ENCODE results near the gene MOK. TPM values are rescaled to one million over a fixed set of nuclear protein-coding genes. Genes with fewer than 3 reads are reported as not detected.

Gene MOK
- polyA plus RNA-seq, 2 donors: 7.2 to 8.3 TPM

DNA sequence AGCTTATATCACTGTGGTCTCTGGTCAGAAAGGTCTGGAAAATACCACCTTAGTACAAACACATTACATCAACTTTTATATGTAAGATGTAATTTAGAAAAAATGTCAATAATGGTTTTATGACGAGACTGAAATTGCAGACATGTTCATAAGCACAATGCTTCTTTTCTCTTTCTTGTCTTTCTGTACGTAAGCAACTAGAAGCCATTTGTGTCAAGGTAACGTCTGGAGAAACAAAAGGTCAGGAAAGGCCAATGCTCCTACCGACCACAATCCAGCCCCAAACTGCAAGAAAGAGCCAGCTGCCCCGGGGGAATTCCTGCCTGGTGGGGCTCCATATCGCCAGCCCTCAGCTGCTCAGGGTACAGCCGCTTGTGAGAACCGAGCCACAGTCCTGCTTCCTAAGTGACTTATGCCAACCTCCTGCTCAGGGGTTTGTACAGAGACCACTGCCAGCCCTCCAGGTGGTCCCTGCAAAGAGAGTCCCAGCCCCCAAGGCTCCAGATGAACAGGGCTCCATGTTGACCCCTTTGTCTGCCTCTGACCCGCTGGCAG, 20.9 kb upstream of the MOK start:
- Histone ChIP-seq H3K4me3 (ENCODE audit: low read depth in 1 of 2, low read length in 2 of 2) (no peak overlapping the region), H3K9me3 (ENCODE audit: control insufficient read depth in 2 of 2, insufficient read depth in 1 of 2, low read depth in 1 of 2, low read length in 1 of 2) (no peaks in the 10 kb centered on the region), H3K4me1 (ENCODE audit: control insufficient read depth in 2 of 2, insufficient read depth in 2 of 2, low read length in 1 of 2) (no peaks in the 10 kb centered on the region), H3K27me3 (ENCODE audit: control insufficient read depth in 1 of 2, insufficient read depth in 2 of 2, low read length in 2 of 2) (no peaks in the 10 kb centered on the region), H3K27ac (ENCODE audit: low read depth in 2 of 2, low read length in 1 of 2) (no peak overlapping the region), H3K36me3 (ENCODE audit: control insufficient read depth in 2 of 2, insufficient read depth in 2 of 2, low read length in 1 of 2) (peaks cover 0 to 2% of the 10 kb centered on the region in 2 donors)
- WGBS, 2 donors: 83 to 88% methylated on average over 9 of the region's 9 CpGs

DNA sequence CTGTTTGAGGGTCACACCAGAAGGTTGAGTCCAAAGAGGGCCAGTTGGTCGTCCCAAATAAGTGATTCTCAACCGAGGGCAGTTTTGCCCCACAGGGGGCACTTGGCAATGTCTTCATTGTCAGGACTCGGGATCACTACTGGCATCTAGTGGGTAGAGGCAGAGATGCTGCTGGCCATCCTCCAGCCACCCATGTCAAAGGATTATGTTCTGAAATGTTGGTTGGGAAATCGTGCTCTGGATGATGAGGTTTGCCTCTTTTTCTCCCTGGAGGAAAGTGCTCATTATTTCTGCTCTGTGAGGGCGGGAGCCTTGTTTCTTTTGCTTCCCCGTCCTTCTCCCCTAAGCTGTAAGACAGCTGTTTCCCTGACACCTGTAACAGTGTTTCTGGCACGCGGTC, 18.1 kb upstream of the MOK start:
- Histone ChIP-seq H3K9me3 (ENCODE audit: control insufficient read depth in 2 of 2, insufficient read depth in 1 of 2, low read depth in 1 of 2, low read length in 1 of 2) (no peaks in the 10 kb centered on the region), H3K4me1 (ENCODE audit: control insufficient read depth in 2 of 2, insufficient read depth in 2 of 2, low read length in 1 of 2) (peaks cover 0 to 5% of the 10 kb centered on the region in 2 donors), H3K27me3 (ENCODE audit: control insufficient read depth in 1 of 2, insufficient read depth in 2 of 2, low read length in 2 of 2) (no peaks in the 10 kb centered on the region), H3K4me3 (ENCODE audit: low read depth in 1 of 2, low read length in 2 of 2) (no peak overlapping the region), H3K36me3 (ENCODE audit: control insufficient read depth in 2 of 2, insufficient read depth in 2 of 2, low read length in 1 of 2) (peaks cover 0 to 2% of the 10 kb centered on the region in 2 donors), H3K27ac (ENCODE audit: low read depth in 2 of 2, low read length in 1 of 2) (peak overlapping the region; percentile 34 to 40)
- 27 to 34% methylated on average over 8 of the region's 8 CpGs for WGBS, 2 donors

DNA sequence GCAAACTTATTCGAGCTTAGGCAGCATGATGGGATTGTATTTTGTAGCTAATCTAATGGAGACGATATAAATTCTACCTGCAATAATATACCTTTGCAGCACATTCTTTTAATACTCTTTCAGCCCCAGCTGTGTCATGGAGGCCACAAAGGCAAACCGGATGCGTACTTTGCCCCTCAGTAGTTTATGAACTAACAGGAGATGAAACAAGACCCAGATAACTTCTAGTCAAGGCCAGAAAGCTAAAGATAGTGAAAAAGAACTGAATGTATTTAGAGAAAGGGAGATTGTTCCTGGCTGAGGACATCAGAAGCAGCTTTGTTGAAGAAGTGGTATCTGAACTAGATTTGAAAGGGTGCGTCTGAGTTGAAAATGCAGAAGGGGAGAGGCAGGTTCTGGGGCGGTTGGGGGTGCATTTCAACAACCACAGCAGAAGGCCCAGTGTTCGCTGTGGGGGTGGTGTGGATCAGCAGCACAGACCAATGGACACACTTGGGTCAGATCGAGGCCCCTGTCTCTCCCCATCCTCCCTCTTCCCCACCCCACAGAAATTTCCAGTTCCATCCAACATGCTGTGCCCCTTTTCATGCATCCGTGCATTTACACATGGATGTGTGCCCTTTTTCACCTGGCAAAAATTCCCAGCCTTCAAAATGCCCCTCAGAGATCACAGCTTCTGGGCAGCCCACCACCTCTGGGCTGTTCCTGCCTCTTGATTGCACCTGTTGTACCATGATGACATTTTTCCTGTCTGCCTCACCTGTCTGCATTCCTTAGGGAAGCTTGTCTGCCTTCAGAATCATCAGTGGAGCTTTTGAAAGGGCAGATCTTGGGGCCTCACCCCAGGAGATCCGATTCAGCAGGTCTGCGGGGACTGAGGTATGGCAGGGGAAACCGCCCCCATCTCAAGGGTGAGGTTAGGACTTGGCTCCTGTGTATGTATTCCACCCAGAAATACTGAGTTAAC, 16.8 kb upstream of the MOK start:
- WGBS, 2 donors: 80 to 91% methylated on average over 12 of the region's 12 CpGs
- Histone ChIP-seq H3K4me3 (ENCODE audit: low read depth in 1 of 2, low read length in 2 of 2) (no peak overlapping the region), H3K27me3 (ENCODE audit: control insufficient read depth in 1 of 2, insufficient read depth in 2 of 2, low read length in 2 of 2) (no peaks in the 10 kb centered on the region), H3K36me3 (ENCODE audit: control insufficient read depth in 2 of 2, insufficient read depth in 2 of 2, low read length in 1 of 2) (peaks cover 0 to 2% of the 10 kb centered on the region in 2 donors), H3K27ac (ENCODE audit: low read depth in 2 of 2, low read length in 1 of 2) (no peak overlapping the region), H3K4me1 (ENCODE audit: control insufficient read depth in 2 of 2, insufficient read depth in 2 of 2, low read length in 1 of 2) (peaks cover 0 to 5% of the 10 kb centered on the region in 2 donors), H3K9me3 (ENCODE audit: control insufficient read depth in 2 of 2, insufficient read depth in 1 of 2, low read depth in 1 of 2, low read length in 1 of 2) (no peaks in the 10 kb centered on the region)

DNA sequence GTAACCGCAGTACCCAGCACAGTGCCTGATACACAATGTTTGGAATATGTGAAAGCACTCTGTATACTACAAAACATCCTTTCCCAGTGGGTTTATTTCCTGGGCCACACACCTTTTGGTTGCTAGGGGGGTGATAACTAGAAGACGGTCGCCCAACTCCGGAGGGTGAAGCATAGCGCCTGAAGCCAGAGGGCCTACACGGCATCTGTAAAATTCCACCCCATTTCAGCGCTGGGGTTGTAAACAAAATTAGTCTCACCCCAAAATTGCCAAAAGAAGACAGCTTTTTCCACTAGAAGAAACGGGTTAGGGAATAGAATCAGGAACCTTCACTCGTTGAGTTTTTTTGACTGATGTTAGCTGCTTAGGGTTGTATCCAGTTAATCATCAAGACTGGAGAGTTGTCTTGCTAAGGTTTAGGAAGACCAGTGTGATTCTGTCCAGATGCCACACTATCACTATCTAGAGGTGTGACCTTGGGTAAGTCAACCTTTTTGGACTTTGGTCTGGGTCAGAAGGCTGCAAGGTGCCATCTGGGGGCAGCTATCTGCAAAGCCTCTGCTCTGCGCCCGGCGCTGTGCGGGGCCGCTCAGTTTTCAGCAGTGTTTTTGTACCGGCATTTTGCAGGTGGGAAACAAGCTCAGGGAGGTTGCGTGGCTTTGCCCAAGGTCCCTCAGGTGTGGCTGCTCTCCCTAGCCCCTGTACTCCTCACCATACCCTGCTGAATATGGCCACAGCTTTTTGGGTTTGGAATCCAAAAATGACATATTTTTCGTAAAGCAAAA, 15.9 kb upstream of the MOK start:
- WGBS, 2 donors: 81 to 92% methylated on average over 17 of the region's 17 CpGs
- Histone ChIP-seq H3K36me3 (ENCODE audit: control insufficient read depth in 2 of 2, insufficient read depth in 2 of 2, low read length in 1 of 2) (no peaks in the 10 kb centered on the region), H3K4me1 (ENCODE audit: control insufficient read depth in 2 of 2, insufficient read depth in 2 of 2, low read length in 1 of 2) (peaks cover 0 to 5% of the 10 kb centered on the region in 2 donors), H3K9me3 (ENCODE audit: control insufficient read depth in 2 of 2, insufficient read depth in 1 of 2, low read depth in 1 of 2, low read length in 1 of 2) (no peaks in the 10 kb centered on the region), H3K27me3 (ENCODE audit: control insufficient read depth in 1 of 2, insufficient read depth in 2 of 2, low read length in 2 of 2) (no peaks in the 10 kb centered on the region), H3K27ac (ENCODE audit: low read depth in 2 of 2, low read length in 1 of 2) (peak overlapping the region; percentile 95 to 96), H3K4me3 (ENCODE audit: low read depth in 1 of 2, low read length in 2 of 2) (peak overlapping the region; percentile 85 to 98)

DNA sequence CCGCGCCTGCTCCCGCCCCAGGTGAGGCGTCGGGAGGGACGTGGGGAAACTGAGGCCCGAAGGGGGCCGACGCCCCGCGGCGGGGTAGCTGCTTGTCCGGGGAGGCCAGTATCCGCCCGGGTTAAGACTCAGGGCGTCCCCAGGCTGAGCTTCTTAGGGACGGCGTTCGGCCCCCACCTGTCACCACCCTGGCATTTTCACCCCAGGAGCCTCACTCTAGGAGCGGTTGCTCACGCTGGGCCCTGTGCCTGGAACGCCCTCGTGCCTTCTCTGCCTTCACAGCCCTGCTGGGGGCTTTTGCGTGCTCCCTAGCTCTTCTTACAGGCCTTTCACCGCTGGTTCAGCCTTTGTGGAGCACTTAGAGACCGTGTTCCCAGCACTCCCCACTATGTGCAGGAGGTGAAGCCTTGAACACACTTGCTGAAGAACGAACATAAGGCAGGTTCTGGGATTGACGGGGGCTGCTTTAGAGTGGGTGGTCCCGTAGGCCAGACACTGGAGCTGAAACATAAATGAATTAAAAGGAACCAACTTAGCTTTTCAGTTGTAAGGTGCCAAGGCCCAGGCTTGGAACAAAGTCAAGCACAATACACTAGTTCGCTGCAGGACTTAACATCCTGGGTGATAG, 15.2 kb upstream of the MOK start:
- WGBS, 2 donors: 4 to 8% methylated on average over 19 to 30 of the region's 30 CpGs
- peaks cover 0 to 5% of the 10 kb centered on the region in 2 donors for H3K4me1 ChIP-seq (ENCODE audit: control insufficient read depth in 2 of 2, insufficient read depth in 2 of 2, low read length in 1 of 2)

DNA sequence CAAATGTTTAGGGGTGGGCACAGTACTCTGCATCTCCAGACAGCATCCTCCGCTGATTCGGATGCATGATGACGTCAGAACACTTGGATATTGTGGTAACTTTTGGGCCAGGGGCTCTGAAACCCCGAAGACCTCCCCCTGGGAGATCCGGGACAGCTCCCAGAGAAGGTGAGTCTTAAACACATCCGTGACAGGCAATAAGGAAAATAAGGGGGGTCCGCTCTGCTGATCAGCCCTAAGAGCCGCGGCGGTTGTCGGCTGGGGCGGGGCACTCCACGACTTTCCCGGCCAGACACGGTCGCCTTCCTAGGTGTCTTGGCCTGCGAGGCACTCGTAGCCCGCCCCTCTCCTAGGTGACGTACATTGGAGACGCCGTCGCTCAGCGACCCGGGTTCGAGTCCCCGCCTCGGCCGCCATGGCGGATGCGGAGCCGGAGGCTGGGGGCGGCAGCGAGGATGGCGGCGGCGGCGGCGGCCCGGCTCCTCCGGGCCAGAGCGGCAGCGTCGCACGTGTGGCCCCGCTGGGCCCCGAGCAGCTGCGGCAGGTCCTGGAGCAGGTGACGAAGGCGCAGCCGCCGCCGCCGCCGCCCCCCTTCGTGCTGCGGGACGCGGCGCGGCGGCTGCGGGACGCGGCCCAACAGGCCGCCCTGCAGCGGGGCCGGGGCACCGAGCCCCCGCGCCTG, 14.5 kb upstream of the MOK start, which contains the start of gene ZNF839:
Gene ZNF839, plus strand, starts transcription at position 396 of the 682 bp plus-strand sequence. Its CDS starts 20 bp downstream, at position 416.
- H3K27me3 ChIP-seq (ENCODE audit: control insufficient read depth in 1 of 2, insufficient read depth in 2 of 2, low read length in 2 of 2): no peaks in the 10 kb centered on the region
- 0% methylated on average over 49 to 71 of the region's 71 CpGs for WGBS, 2 donors
- H3K4me3 ChIP-seq (ENCODE audit: low read depth in 1 of 2, low read length in 2 of 2): peak within 1 kb of the TSS; percentile 85 to 98
- H3K4me1 ChIP-seq (ENCODE audit: control insufficient read depth in 2 of 2, insufficient read depth in 2 of 2, low read length in 1 of 2): peaks cover 0 to 7% of the 10 kb centered on the region in 2 donors
- no peaks in the 10 kb centered on the region for H3K36me3 ChIP-seq (ENCODE audit: control insufficient read depth in 2 of 2, insufficient read depth in 2 of 2, low read length in 1 of 2)
- H3K27ac ChIP-seq (ENCODE audit: low read depth in 2 of 2, low read length in 1 of 2): peak within 1 kb of the TSS; percentile 95 to 96
- H3K9me3 ChIP-seq (ENCODE audit: control insufficient read depth in 2 of 2, insufficient read depth in 1 of 2, low read depth in 1 of 2, low read length in 1 of 2): no peaks in the 10 kb centered on the region

More for the DNA sequence above, 15.2 kb upstream of the MOK start:
- Histone ChIP-seq H3K4me3 (ENCODE audit: low read depth in 1 of 2, low read length in 2 of 2) (peak overlapping the region; percentile 85 to 98), H3K36me3 (ENCODE audit: control insufficient read depth in 2 of 2, insufficient read depth in 2 of 2, low read length in 1 of 2) (no peaks in the 10 kb centered on the region), H3K9me3 (ENCODE audit: control insufficient read depth in 2 of 2, insufficient read depth in 1 of 2, low read depth in 1 of 2, low read length in 1 of 2) (no peaks in the 10 kb centered on the region), H3K27ac (ENCODE audit: low read depth in 2 of 2, low read length in 1 of 2) (peak overlapping the region; percentile 95 to 96), H3K27me3 (ENCODE audit: control insufficient read depth in 1 of 2, insufficient read depth in 2 of 2, low read length in 2 of 2) (no peaks in the 10 kb centered on the region)

DNA sequence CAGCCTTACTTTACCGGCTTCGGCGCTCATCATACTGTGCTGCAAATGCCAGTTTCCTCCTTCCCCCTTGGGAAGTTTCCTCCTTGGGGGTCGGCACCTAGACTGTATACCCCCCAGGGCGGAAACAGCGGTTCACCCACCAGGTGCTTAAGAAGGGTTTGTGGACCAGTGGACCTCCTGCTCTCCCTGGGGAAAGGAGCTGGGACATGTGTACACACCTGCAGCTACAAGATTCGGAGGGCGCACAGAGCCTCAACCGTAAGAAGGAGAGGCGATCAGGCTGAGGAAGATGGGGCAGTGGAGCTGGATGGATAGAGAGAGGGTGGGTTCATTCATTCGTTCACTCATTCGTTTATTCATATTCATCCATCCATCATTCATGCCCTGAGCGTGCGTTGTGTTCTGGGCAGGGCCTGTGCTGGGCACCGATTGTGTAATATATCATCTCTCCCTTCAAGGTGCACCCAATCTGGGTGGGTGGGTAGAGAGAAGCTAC, 13.9 kb upstream of the MOK start:
- H3K27me3 ChIP-seq (ENCODE audit: control insufficient read depth in 1 of 2, insufficient read depth in 2 of 2, low read length in 2 of 2): no peaks in the 10 kb centered on the region
- peak overlapping the region; percentile 95 to 96 for H3K27ac ChIP-seq (ENCODE audit: low read depth in 2 of 2, low read length in 1 of 2)
- peaks cover 0 to 9% of the 10 kb centered on the region in 2 donors for H3K4me1 ChIP-seq (ENCODE audit: control insufficient read depth in 2 of 2, insufficient read depth in 2 of 2, low read length in 1 of 2)
- H3K4me3 ChIP-seq (ENCODE audit: low read depth in 1 of 2, low read length in 2 of 2): peak overlapping the region; percentile 85 to 98
- 59 to 65% methylated on average over 15 of the region's 15 CpGs for WGBS, 2 donors
- no peaks in the 10 kb centered on the region for H3K9me3 ChIP-seq (ENCODE audit: control insufficient read depth in 2 of 2, insufficient read depth in 1 of 2, low read depth in 1 of 2, low read length in 1 of 2)
- no peaks in the 10 kb centered on the region for H3K36me3 ChIP-seq (ENCODE audit: control insufficient read depth in 2 of 2, insufficient read depth in 2 of 2, low read length in 1 of 2)

DNA sequence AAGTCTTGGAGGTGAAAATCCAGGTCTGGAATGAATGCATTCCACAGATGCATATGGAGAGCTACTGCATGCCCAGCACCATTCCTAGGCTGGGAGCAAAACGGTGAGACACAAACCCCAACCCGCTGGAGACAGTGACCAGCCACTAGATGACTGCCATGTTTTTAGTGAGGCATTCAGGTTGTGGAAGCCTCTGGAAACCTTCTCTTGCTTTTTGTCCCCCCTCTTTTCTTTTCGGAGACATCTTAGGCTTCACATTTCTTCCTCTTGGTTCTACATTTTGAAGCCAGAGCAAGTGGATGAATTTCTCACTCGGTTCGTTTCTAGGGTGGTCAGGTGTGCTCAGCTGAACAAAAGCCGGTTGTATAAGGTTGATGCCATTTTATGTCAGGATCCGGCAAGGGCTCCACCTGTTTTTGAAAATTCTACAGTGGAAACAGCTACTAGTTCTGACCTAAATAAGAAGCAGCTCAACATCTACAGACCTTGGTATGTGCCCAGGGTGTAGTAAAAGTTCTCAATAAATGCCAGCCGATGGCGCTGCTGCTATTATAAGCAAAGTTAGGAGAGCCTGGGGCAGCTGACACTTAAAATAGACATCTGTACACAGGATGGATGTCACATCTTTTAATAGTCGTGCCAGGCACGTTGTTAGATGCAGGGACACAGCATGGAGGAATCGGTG, 12.7 kb upstream of the MOK start:
- Histone ChIP-seq H3K27me3 (ENCODE audit: control insufficient read depth in 1 of 2, insufficient read depth in 2 of 2, low read length in 2 of 2) (no peaks in the 10 kb centered on the region), H3K9me3 (ENCODE audit: control insufficient read depth in 2 of 2, insufficient read depth in 1 of 2, low read depth in 1 of 2, low read length in 1 of 2) (no peaks in the 10 kb centered on the region), H3K4me1 (ENCODE audit: control insufficient read depth in 2 of 2, insufficient read depth in 2 of 2, low read length in 1 of 2) (peaks cover 3 to 9% of the 10 kb centered on the region in 2 donors), H3K36me3 (ENCODE audit: control insufficient read depth in 2 of 2, insufficient read depth in 2 of 2, low read length in 1 of 2) (no peaks in the 10 kb centered on the region), H3K27ac (ENCODE audit: low read depth in 2 of 2, low read length in 1 of 2) (peak overlapping the region; percentile 83 to 94), H3K4me3 (ENCODE audit: low read depth in 1 of 2, low read length in 2 of 2) (peak overlapping the region; percentile 51)
- WGBS, 2 donors: 48 to 49% methylated on average over 12 of the region's 12 CpGs
